MCF 10A (cell line): Measurements from ENCODE around the gene CREBRF. TPM values are rescaled to one million over a fixed set of nuclear protein-coding genes. Genes with fewer than 3 reads are reported as not detected.
"Not testable (repeated sequence)": the region's sequence is repeated elsewhere in the genome, so short reads cannot be mapped to it uniquely, and the experiment has no call there.

ENCODE experiments used
- BruUV-seq: library from RNA; stranded (reverse); fragments of 400-500 nt; replicated peaks from 2 replicates; lab custom pipeline; 2021; lab: Mats Ljungman, UMichigan
- CTCF ChIA-PET: fragments of 300-600 bp; sonication (Branson Sonifier 250); formaldehyde crosslinking; extraction: SDS; loops from one replicate; lab custom pipeline; 2021; ENCODE audit warnings: antibody characterized with exemption, inconsistent platforms; lab: Yijun Ruan, JAX
- POLR2A ChIA-PET: fragments of 300-600, 350-650 bp; sonication (Branson Sonifier 250); formaldehyde crosslinking; extraction: SDS; loops from one replicate; lab custom pipeline; 2020; ENCODE audit warnings: antibody characterized with exemption, inconsistent platforms; lab: Yijun Ruan, JAX
- DNase-seq: peaks from one replicate; pipeline ENCODE4 v3.0.0-alpha.2; 2018; ENCODE audit not compliant: unreplicated experiment
- H3K27ac Mint-ChIP-seq: one replicate; pipeline ENCODE4 v1.8.0; 2022; ENCODE audit warnings: mild to moderate bottlenecking, low read depth, mixed read lengths; ENCODE audit not compliant: unreplicated experiment
- H3K27me3 Mint-ChIP-seq: one replicate; pipeline ENCODE4 v1.8.0; 2022; ENCODE audit warnings: mixed read lengths; ENCODE audit not compliant: insufficient read depth, unreplicated experiment
- H3K36me3 Mint-ChIP-seq: one replicate; pipeline ENCODE4 v1.8.0; 2022; ENCODE audit warnings: mild to moderate bottlenecking, moderate library complexity, mixed read lengths; ENCODE audit not compliant: insufficient read depth, unreplicated experiment
- H3K4me1 Mint-ChIP-seq: one replicate; pipeline ENCODE4 v1.8.0; 2022; ENCODE audit warnings: mixed read lengths; ENCODE audit not compliant: insufficient read depth, unreplicated experiment
- H3K4me3 Mint-ChIP-seq: one replicate; pipeline ENCODE4 v1.8.0; 2022; ENCODE audit warnings: mild to moderate bottlenecking, moderate library complexity, mixed read lengths; ENCODE audit not compliant: unreplicated experiment
- H3K9me3 Mint-ChIP-seq: one replicate; pipeline ENCODE4 v1.8.0; 2022; ENCODE audit warnings: mixed read lengths; ENCODE audit not compliant: unreplicated experiment
- CTCF ChIP-seq: fragments of 200-600 bp; IDR thresholded peaks from one replicate; pipeline ENCODE4 v1.8.0; 2022; ENCODE audit warnings: antibody characterized with exemption, mild to moderate bottlenecking; ENCODE audit not compliant: unreplicated experiment
- intact Hi-C: fragments of 100-400 bp; cut with micrococcal nuclease; formaldehyde crosslinking; loops from 2 replicates; pipeline ENCODE4 v1.14.1; 2022
- total RNA-seq: library from RNA; stranded (reverse); gene quantifications from 2 replicates; pipeline ENCODE4 v1.2.3, GENCODE V29; 2022

Gene CREBRF
- total RNA-seq, 1 experiment from 2014 or later = 16.2 TPM

- H3K36me3 Mint-ChIP-seq = peaks cover 72% of the 10 kb centered on the region
- no peak for DNase-seq
- BruUV-seq = no TSS peak
- H3K4me3 Mint-ChIP-seq = no peak overlapping the region
- no peaks in the 10 kb centered on the region for H3K9me3 Mint-ChIP-seq
- intact Hi-C loops = no loop called here
- H3K27ac Mint-ChIP-seq = no peak overlapping the region
- TF ChIP-seq CTCF = no peak
- ChIA-PET POLR2A (interaction anchor here (0.7 kb wide), 1 partner anchor 143 kb away, joined by 3 read pairs; no protein-coding TSS in a partner anchor), CTCF (no interaction called here)
- no peaks in the 10 kb centered on the region for H3K4me1 Mint-ChIP-seq
- H3K27me3 Mint-ChIP-seq = no peaks in the 10 kb centered on the region
Observed at GRCh38 chr5:173119719-173120118, 63.6 kb downstream of the CREBRF start.

- Mint-ChIP-seq H3K9me3 (no peaks in the 10 kb centered on the region), H3K4me1 (no peaks in the 10 kb centered on the region), H3K4me3 (no peak overlapping the region), H3K27ac (peak overlapping the region; percentile 35), H3K27me3 (no peaks in the 10 kb centered on the region), H3K36me3 (peaks cover 69% of the 10 kb centered on the region)
- TF ChIP-seq CTCF = no peak
- DNase-seq = peak; percentile 51
- POLR2A ChIA-PET = interaction anchor here (1.6 kb wide), 2 partner anchors 17 to 66 kb away, joined by 4 to 8 read pairs; no protein-coding TSS in a partner anchor
- BruUV-seq = TSS peak; percentile 27
- CTCF ChIA-PET = no interaction called here
- intact Hi-C loops = no loop called here
Observed at GRCh38 chr5:173123416-173123815, 67.3 kb downstream of the CREBRF start.

GRCh38 chr5:173132166-173132565 is 76.0 kb downstream of the CREBRF start:
- H3K4me3 Mint-ChIP-seq, DNase-seq, H3K9me3 Mint-ChIP-seq, intact Hi-C loops, H3K4me1 Mint-ChIP-seq, CTCF ChIA-PET, H3K27ac Mint-ChIP-seq, H3K27me3 Mint-ChIP-seq, BruUV-seq, POLR2A ChIA-PET: not testable (repeated sequence)
- peaks cover 54% of the 10 kb centered on the region for H3K36me3 Mint-ChIP-seq

GRCh38 chr5:173138707-173139106 is 82.6 kb downstream of the CREBRF start:
- H3K4me3 Mint-ChIP-seq = no peak overlapping the region
- TF ChIP-seq CTCF = no peak
- peaks cover 29% of the 10 kb centered on the region for H3K36me3 Mint-ChIP-seq
- no peaks in the 10 kb centered on the region for H3K9me3 Mint-ChIP-seq
- H3K27me3 Mint-ChIP-seq = no peaks in the 10 kb centered on the region
- no TSS peak for BruUV-seq
- intact Hi-C loops = no loop called here
- ChIA-PET POLR2A (interaction anchor here (1.1 to 1.5 kb wide), 2 partner anchors 39 to 756 kb away, joined by 3 read pairs; no protein-coding TSS in a partner anchor), CTCF (interaction anchor here (0.6 to 1.3 kb wide), 2 partner anchors 427 to 432 kb away, joined by 3 to 6 read pairs; no protein-coding TSS in a partner anchor)
- no peak for DNase-seq
- no peaks in the 10 kb centered on the region for H3K4me1 Mint-ChIP-seq
- no peak overlapping the region for H3K27ac Mint-ChIP-seq
